OCI-LY1 (cell line): ENCODE data around the gene WFDC1.

Experiments
- EZH2 ChIP-seq: fragments of 200-600 bp; sonication (generic), shearing (Covaris generic); IDR thresholded peaks from 2 replicates; pipeline ENCODE4 v1.8.0; 2017; ENCODE audit warnings: borderline replicate concordance, mixed run types, mild to moderate bottlenecking, antibody characterized with exemption, low read length, moderate library complexity, mixed read lengths
- TF ChIP-seq, protein P1 (sequence below): fragments of 200-600 bp; sonication (generic), shearing (Covaris generic); IDR thresholded peaks from 2 replicates; pipeline ENCODE4 v1.5.1; 2017; ENCODE audit warnings: mild to moderate bottlenecking, antibody characterized with exemption, low read length, moderate library complexity, mixed read lengths

GRCh38 chr16:84307209-84307954 lies 12.7 kb downstream of the WFDC1 start:
- TF ChIP-seq, protein P1, sequence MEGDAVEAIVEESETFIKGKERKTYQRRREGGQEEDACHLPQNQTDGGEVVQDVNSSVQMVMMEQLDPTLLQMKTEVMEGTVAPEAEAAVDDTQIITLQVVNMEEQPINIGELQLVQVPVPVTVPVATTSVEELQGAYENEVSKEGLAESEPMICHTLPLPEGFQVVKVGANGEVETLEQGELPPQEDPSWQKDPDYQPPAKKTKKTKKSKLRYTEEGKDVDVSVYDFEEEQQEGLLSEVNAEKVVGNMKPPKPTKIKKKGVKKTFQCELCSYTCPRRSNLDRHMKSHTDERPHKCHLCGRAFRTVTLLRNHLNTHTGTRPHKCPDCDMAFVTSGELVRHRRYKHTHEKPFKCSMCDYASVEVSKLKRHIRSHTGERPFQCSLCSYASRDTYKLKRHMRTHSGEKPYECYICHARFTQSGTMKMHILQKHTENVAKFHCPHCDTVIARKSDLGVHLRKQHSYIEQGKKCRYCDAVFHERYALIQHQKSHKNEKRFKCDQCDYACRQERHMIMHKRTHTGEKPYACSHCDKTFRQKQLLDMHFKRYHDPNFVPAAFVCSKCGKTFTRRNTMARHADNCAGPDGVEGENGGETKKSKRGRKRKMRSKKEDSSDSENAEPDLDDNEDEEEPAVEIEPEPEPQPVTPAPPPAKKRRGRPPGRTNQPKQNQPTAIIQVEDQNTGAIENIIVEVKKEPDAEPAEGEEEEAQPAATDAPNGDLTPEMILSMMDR: no peak
- TF ChIP-seq EZH2: no peak
